ENCODE measurements around the gene TLK1.

Gene TLK1

GRCh38 chr2:171160956-171161740, 455 bp upstream of the TLK1 start:
- H3K27ac Mint-ChIP-seq = peak overlapping the region; percentile 90
- H3K9me3 Mint-ChIP-seq = no peaks in the 10 kb centered on the region
- H3K36me3 Mint-ChIP-seq (ENCODE audit: low read depth) = no peaks in the 10 kb centered on the region
- peaks cover 5% of the 10 kb centered on the region for H3K27me3 Mint-ChIP-seq
- peak; percentile 71 for DNase-seq
- peaks cover 55% of the 10 kb centered on the region for H3K4me1 Mint-ChIP-seq
- ATAC-seq = peak; percentile 53
- H3K4me3 Mint-ChIP-seq = peak overlapping the region; percentile 98

- DNase-seq (peak; percentile 59), ATAC-seq (peak; percentile 38)
- H3K27me3 Mint-ChIP-seq = no peaks in the 10 kb centered on the region
- H3K27ac Mint-ChIP-seq = peak overlapping the region; percentile 91
- H3K4me1 Mint-ChIP-seq = peaks cover 67% of the 10 kb centered on the region
- H3K36me3 Mint-ChIP-seq (ENCODE audit: low read depth) = no peaks in the 10 kb centered on the region
- H3K9me3 Mint-ChIP-seq = no peaks in the 10 kb centered on the region
- peak overlapping the region; percentile 98 for H3K4me3 Mint-ChIP-seq
Observed at GRCh38 chr2:171159372-171160118, 1.1 kb downstream of the TLK1 start.

- no peak for ATAC-seq
- Mint-ChIP-seq H3K27me3 (no peaks in the 10 kb centered on the region), H3K4me3 (peak overlapping the region; percentile 98), H3K36me3 (ENCODE audit: low read depth) (no peaks in the 10 kb centered on the region), H3K27ac (peak overlapping the region; percentile 91), H3K4me1 (peaks cover 73% of the 10 kb centered on the region), H3K9me3 (no peaks in the 10 kb centered on the region)
- no peak for DNase-seq
Observed at GRCh38 chr2:171158790-171159371, 1.8 kb downstream of the TLK1 start.

GRCh38 chr2:171158036-171158789, 2.5 kb downstream of the TLK1 start:
- no peaks in the 10 kb centered on the region for H3K27me3 Mint-ChIP-seq
- H3K36me3 Mint-ChIP-seq (ENCODE audit: low read depth) = no peaks in the 10 kb centered on the region
- no peak for DNase-seq
- peak overlapping the region; percentile 98 for H3K4me3 Mint-ChIP-seq
- no peak for ATAC-seq
- peaks cover 71% of the 10 kb centered on the region for H3K4me1 Mint-ChIP-seq
- peak overlapping the region; percentile 18 for H3K27ac Mint-ChIP-seq
- no peaks in the 10 kb centered on the region for H3K9me3 Mint-ChIP-seq

GRCh38 chr2:171157109-171157500, 3.6 kb downstream of the TLK1 start:
- no peaks in the 10 kb centered on the region for H3K9me3 Mint-ChIP-seq
- ATAC-seq (no peak), DNase-seq (no peak)
- no peaks in the 10 kb centered on the region for H3K27me3 Mint-ChIP-seq
- H3K36me3 Mint-ChIP-seq (ENCODE audit: low read depth) = no peaks in the 10 kb centered on the region
- H3K4me1 Mint-ChIP-seq = peaks cover 71% of the 10 kb centered on the region
- no peak overlapping the region for H3K27ac Mint-ChIP-seq
- peak overlapping the region; percentile 53 for H3K4me3 Mint-ChIP-seq

- Mint-ChIP-seq H3K4me3 (no peak overlapping the region), H3K9me3 (no peaks in the 10 kb centered on the region), H3K4me1 (peaks cover 83% of the 10 kb centered on the region), H3K36me3 (ENCODE audit: low read depth) (peaks cover 4% of the 10 kb centered on the region), H3K27ac (no peak overlapping the region), H3K27me3 (no peaks in the 10 kb centered on the region)
- ATAC-seq (no peak), DNase-seq (no peak)
Observed at GRCh38 chr2:171154348-171154747, 6.3 kb downstream of the TLK1 start.

- ATAC-seq = no peak
- H3K4me3 Mint-ChIP-seq = no peak overlapping the region
Observed at GRCh38 chr2:171150694-171151285, 9.9 kb downstream of the TLK1 start.

GRCh38 chr2:171149986-171150693, 10.6 kb downstream of the TLK1 start:
- peaks cover 80% of the 10 kb centered on the region for H3K4me1 Mint-ChIP-seq
- H3K36me3 Mint-ChIP-seq (ENCODE audit: low read depth) = peaks cover 8% of the 10 kb centered on the region
- no peak overlapping the region for H3K4me3 Mint-ChIP-seq
- no peaks in the 10 kb centered on the region for H3K27me3 Mint-ChIP-seq
- ATAC-seq = no peak
- DNase-seq = no peak
- H3K27ac Mint-ChIP-seq = no peak overlapping the region
- no peaks in the 10 kb centered on the region for H3K9me3 Mint-ChIP-seq

More at GRCh38 chr2:171150694-171151285, 9.9 kb downstream of the TLK1 start:
- H3K27ac Mint-ChIP-seq = no peak overlapping the region
- H3K36me3 Mint-ChIP-seq (ENCODE audit: low read depth) = peaks cover 6% of the 10 kb centered on the region
- H3K27me3 Mint-ChIP-seq = no peaks in the 10 kb centered on the region
- DNase-seq = no peak
- H3K4me1 Mint-ChIP-seq = peaks cover 80% of the 10 kb centered on the region
- no peaks in the 10 kb centered on the region for H3K9me3 Mint-ChIP-seq

GRCh38 chr2:171149171-171149938, 11.3 kb downstream of the TLK1 start:
- no peak for DNase-seq
- no peak overlapping the region for H3K27ac Mint-ChIP-seq
- no peaks in the 10 kb centered on the region for H3K27me3 Mint-ChIP-seq
- H3K4me3 Mint-ChIP-seq = no peak overlapping the region
- peaks cover 81% of the 10 kb centered on the region for H3K4me1 Mint-ChIP-seq
- H3K9me3 Mint-ChIP-seq = no peaks in the 10 kb centered on the region
- no peak for ATAC-seq
- H3K36me3 Mint-ChIP-seq (ENCODE audit: low read depth) = peaks cover 12% of the 10 kb centered on the region

GRCh38 chr2:171147081-171147480, 13.6 kb downstream of the TLK1 start:
- ATAC-seq = no peak
- no peak overlapping the region for H3K27ac Mint-ChIP-seq

GRCh38 chr2:171146633-171147032, 14.1 kb downstream of the TLK1 start:
- ATAC-seq = no peak
- no peak for DNase-seq
- H3K27ac Mint-ChIP-seq = no peak overlapping the region
- H3K36me3 Mint-ChIP-seq (ENCODE audit: low read depth) = peaks cover 8% of the 10 kb centered on the region
- H3K4me3 Mint-ChIP-seq = no peak overlapping the region
- no peaks in the 10 kb centered on the region for H3K9me3 Mint-ChIP-seq
- no peaks in the 10 kb centered on the region for H3K27me3 Mint-ChIP-seq
- peaks cover 79% of the 10 kb centered on the region for H3K4me1 Mint-ChIP-seq

More at GRCh38 chr2:171147081-171147480, 13.6 kb downstream of the TLK1 start:
- Mint-ChIP-seq H3K9me3 (no peaks in the 10 kb centered on the region), H3K27me3 (no peaks in the 10 kb centered on the region), H3K4me1 (peaks cover 80% of the 10 kb centered on the region), H3K4me3 (no peak overlapping the region), H3K36me3 (ENCODE audit: low read depth) (peaks cover 12% of the 10 kb centered on the region)
- no peak for DNase-seq

GRCh38 chr2:171146071-171146470, 14.6 kb downstream of the TLK1 start:
- no peak overlapping the region for H3K4me3 Mint-ChIP-seq
- DNase-seq (no peak), ATAC-seq (no peak)
- peaks cover 83% of the 10 kb centered on the region for H3K4me1 Mint-ChIP-seq
- no peaks in the 10 kb centered on the region for H3K27me3 Mint-ChIP-seq
- H3K36me3 Mint-ChIP-seq (ENCODE audit: low read depth) = peaks cover 8% of the 10 kb centered on the region
- no peak overlapping the region for H3K27ac Mint-ChIP-seq
- no peaks in the 10 kb centered on the region for H3K9me3 Mint-ChIP-seq

- Mint-ChIP-seq H3K27me3 (no peaks in the 10 kb centered on the region), H3K36me3 (ENCODE audit: low read depth) (peaks cover 8% of the 10 kb centered on the region), H3K4me3 (no peak overlapping the region), H3K27ac (no peak overlapping the region), H3K9me3 (no peaks in the 10 kb centered on the region), H3K4me1 (peaks cover 79% of the 10 kb centered on the region)
- DNase-seq (no peak), ATAC-seq (no peak)
Observed at GRCh38 chr2:171143670-171144062, 17.0 kb downstream of the TLK1 start.
